SKM-1 treated with dmso at 0.1 percent for 144 hours (cell line): ENCODE measurements around the gene VWF.
"Not testable (repeated sequence)": the region's sequence is repeated elsewhere in the genome, so short reads cannot be mapped to it uniquely, and the experiment has no call there.

Source experiments
- DNase-seq: peaks from one replicate; lab custom pipeline; 2025; ENCODE audit not compliant: unreplicated experiment; lab: John Stamatoyannopoulos, UW

Gene VWF

GRCh38 chr12:6106218-6106617 lies 18.3 kb downstream of the VWF start:
- DNase-seq: no peak

GRCh38 chr12:6104842-6105241 lies 19.6 kb downstream of the VWF start:
- no peak for DNase-seq

GRCh38 chr12:6104027-6104426 lies 20.4 kb downstream of the VWF start:
- DNase-seq: no peak

- not testable (repeated sequence) for DNase-seq
Observed at GRCh38 chr12:6102021-6102420, 22.4 kb downstream of the VWF start.

- DNase-seq: no peak
Observed at GRCh38 chr12:6099316-6099715, 25.2 kb downstream of the VWF start.

GRCh38 chr12:6097411-6097810 lies 27.1 kb downstream of the VWF start:
- DNase-seq: no peak

GRCh38 chr12:6096527-6096926 lies 27.9 kb downstream of the VWF start:
- DNase-seq: no peak

- DNase-seq: no peak
Observed at GRCh38 chr12:6095269-6095668, 29.2 kb downstream of the VWF start.

- no peak for DNase-seq
Observed at GRCh38 chr12:6093764-6094163, 30.7 kb downstream of the VWF start.

GRCh38 chr12:6092784-6093722 lies 31.4 kb downstream of the VWF start:
- no peak for DNase-seq

- DNase-seq: no peak
Observed at GRCh38 chr12:6091786-6092566, 32.5 kb downstream of the VWF start.

GRCh38 chr12:6090803-6091202 lies 33.7 kb downstream of the VWF start:
- no peak for DNase-seq

GRCh38 chr12:6088921-6089747 lies 35.3 kb downstream of the VWF start:
- no peak for DNase-seq

- DNase-seq: no peak
Observed at GRCh38 chr12:6086316-6086715, 38.2 kb downstream of the VWF start.

GRCh38 chr12:6085841-6086240 lies 38.6 kb downstream of the VWF start:
- DNase-seq: no peak

- DNase-seq: no peak
Observed at GRCh38 chr12:6084969-6085450, 39.5 kb downstream of the VWF start.

GRCh38 chr12:6084261-6084968 lies 40.1 kb downstream of the VWF start:
- no peak for DNase-seq

- no peak for DNase-seq
Observed at GRCh38 chr12:6083601-6084000, 40.9 kb downstream of the VWF start.

- DNase-seq: no peak
Observed at GRCh38 chr12:6082613-6083012, 41.9 kb downstream of the VWF start.
